DMS53 treated with DMSO at 0.1 percent for 48 hours (cell line): ENCODE data around the gene CEP295NL.

Source experiments
- DNase-seq: peaks from one replicate; lab custom pipeline; 2025; ENCODE audit not compliant: unreplicated experiment; lab: John Stamatoyannopoulos, UW

Gene CEP295NL

DNA sequence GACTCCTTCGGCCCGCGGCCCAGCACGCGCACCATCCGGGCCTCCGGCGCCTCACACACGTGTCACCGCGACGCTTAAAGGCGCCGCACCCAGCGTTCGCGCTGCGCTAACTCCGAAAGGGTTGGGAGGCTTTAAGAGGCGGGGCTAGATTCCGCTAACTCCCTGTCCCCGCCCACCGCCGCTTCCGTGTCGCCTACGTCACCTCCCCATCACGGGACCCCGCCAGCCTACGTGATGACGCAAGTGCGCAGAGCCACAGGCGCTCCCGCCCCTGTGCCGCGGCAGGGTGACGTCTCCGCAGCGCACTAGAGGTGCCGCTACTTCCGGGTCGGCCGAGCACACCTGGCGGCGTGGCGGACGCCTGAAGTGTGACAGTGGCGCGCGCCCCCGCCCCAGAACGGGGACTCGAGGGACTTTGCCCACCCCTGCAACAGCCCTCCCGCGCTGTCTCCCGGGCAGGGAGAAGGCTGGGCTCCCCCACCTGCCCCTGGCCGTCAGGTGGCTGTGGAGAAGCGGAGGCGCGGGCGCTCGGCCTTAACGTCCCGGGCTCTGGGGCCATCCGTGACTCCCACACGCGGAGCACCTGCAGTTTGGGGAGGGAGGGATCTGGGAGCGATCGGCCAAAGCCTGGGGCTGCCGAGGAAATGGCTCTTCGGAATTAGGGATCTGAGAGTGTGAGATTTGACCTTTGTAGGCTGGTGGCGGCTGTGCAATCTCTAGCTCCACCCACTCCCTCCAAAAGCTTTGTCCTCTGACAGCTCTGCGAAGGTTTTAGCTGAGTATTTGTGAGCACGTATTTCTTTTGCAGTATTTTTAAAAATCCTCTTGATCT is 62.0 kb downstream of the CEP295NL start, which contains the start of gene USP36:
USP36 (minus strand) TSS at position 35 of the 832 bp plus-strand sequence. CDS start 4,451 bp downstream, outside the sequence.
- DNase-seq = peak; percentile 97
